Ishikawa (cell line): ENCODE measurements around the gene GALT.

Experiments
- CEBPB ChIP-seq: IDR thresholded peaks from 2 replicates; pipeline ENCODE4 v1.6.1; 2012
- CREB1 ChIP-seq: IDR thresholded peaks from 2 replicates; pipeline ENCODE4 v1.6.1; 2012; ENCODE audit warnings: low read depth
- EGR1 ChIP-seq: IDR thresholded peaks from 2 replicates; pipeline ENCODE4 v1.6.1; 2012
- EP300 ChIP-seq: IDR thresholded peaks from 2 replicates; pipeline ENCODE4 v1.6.1; 2012; ENCODE audit warnings: borderline replicate concordance
- FOXM1 ChIP-seq: IDR thresholded peaks from 2 replicates; pipeline ENCODE4 v1.6.1; 2012; ENCODE audit warnings: low read depth, borderline replicate concordance
- MAX ChIP-seq: IDR thresholded peaks from 2 replicates; pipeline ENCODE4 v1.6.1; 2012
- NFIC ChIP-seq: IDR thresholded peaks from 2 replicates; pipeline ENCODE4 v1.6.1; 2012
- RAD21 ChIP-seq: IDR thresholded peaks from 2 replicates; pipeline ENCODE4 v1.6.1; 2012; ENCODE audit warnings: low read depth
- REST ChIP-seq: IDR thresholded peaks from 2 replicates; pipeline ENCODE4 v1.6.1; 2012; ENCODE audit warnings: low read depth, mild to moderate bottlenecking
- TAF1 ChIP-seq: IDR thresholded peaks from 2 replicates; pipeline ENCODE4 v1.6.1; 2012; ENCODE audit warnings: low read depth, mild to moderate bottlenecking
- TCF12 ChIP-seq: IDR thresholded peaks from 2 replicates; pipeline ENCODE4 v1.6.1; 2012; ENCODE audit warnings: low read depth
- TEAD4 ChIP-seq: IDR thresholded peaks from 2 replicates; pipeline ENCODE4 v1.6.1; 2012
- USF1 ChIP-seq: IDR thresholded peaks from 2 replicates; pipeline ENCODE4 v1.6.1; 2012
- YY1 ChIP-seq: IDR thresholded peaks from 2 replicates; pipeline ENCODE4 v1.6.1; 2012; ENCODE audit warnings: low read depth
- ZBTB7A ChIP-seq: IDR thresholded peaks from 2 replicates; pipeline ENCODE4 v1.6.1; 2012; ENCODE audit warnings: low read depth

Gene GALT

GRCh38 chr9:34654323-34655051, 8.0 kb downstream of the GALT start:
- TF ChIP-seq ZBTB7A (no peak), EP300 (no peak), EGR1 (no peak), USF1 (no peak), CEBPB (no peak), TAF1 (no peak), RAD21 (no peak), CREB1 (no peak), FOXM1 (no peak)

- TF ChIP-seq TAF1 (no peak), TEAD4 (no peak), RAD21 (no peak), REST (no peak), NFIC (no peak), CEBPB (no peak), CREB1 (no peak), EGR1 (no peak), USF1 (no peak), ZBTB7A (no peak), TCF12 (no peak), MAX (no peak), FOXM1 (no peak)
These were observed 8.9 kb downstream of the GALT start for GRCh38 chr9:34655394-34655793.

GRCh38 chr9:34656992-34657391, 10.5 kb downstream of the GALT start:
- TF ChIP-seq RAD21 (no peak), CREB1 (no peak), CEBPB (no peak), MAX (no peak), ZBTB7A (no peak), REST (no peak), TCF12 (no peak), NFIC (no peak), EP300 (no peak), FOXM1 (no peak), USF1 (no peak)

- TF ChIP-seq ZBTB7A (no peak), FOXM1 (no peak), EGR1 (no peak), YY1 (no peak), RAD21 (no peak), REST (no peak), MAX (no peak), CEBPB (no peak), NFIC (no peak), TCF12 (no peak), CREB1 (no peak), TEAD4 (no peak), USF1 (no peak), EP300 (no peak), TAF1 (no peak)
These were observed 12.0 kb downstream of the GALT start for GRCh38 chr9:34658461-34658860.
